IPS DF 19.7 (cell line): ENCODE data around the gene BUD31.

Source experiments
- DNase-seq: peaks from one replicate; pipeline ENCODE4 v3.0.0-alpha.2; 2013; ENCODE audit warnings: low read depth, low spot score

BUD31 gene

GRCh38 chr7:99398891-99399445 is 9.8 kb upstream of the BUD31 start:
- no peak for DNase-seq

GRCh38 chr7:99399597-99399996 is 9.2 kb upstream of the BUD31 start:
- no peak for DNase-seq

GRCh38 chr7:99402854-99403253 is 5.9 kb upstream of the BUD31 start:
- no peak for DNase-seq

- no peak for DNase-seq
These were observed 5.0 kb upstream of the BUD31 start for GRCh38 chr7:99403764-99404163.

GRCh38 chr7:99404235-99404976 is 4.4 kb upstream of the BUD31 start:
- no peak for DNase-seq

GRCh38 chr7:99404977-99405320 is 3.8 kb upstream of the BUD31 start:
- DNase-seq = no peak

- DNase-seq = no peak
These were observed 2.2 kb upstream of the BUD31 start for GRCh38 chr7:99406557-99406956.

GRCh38 chr7:99407872-99408378 is 844 bp upstream of the BUD31 start:
- no peak for DNase-seq

- DNase-seq = no peak
These were observed 413 bp downstream of the BUD31 start for GRCh38 chr7:99409192-99409572.

- DNase-seq = no peak
These were observed 1.0 kb downstream of the BUD31 start for GRCh38 chr7:99409806-99410205.

- DNase-seq = no peak
These were observed 1.9 kb downstream of the BUD31 start for GRCh38 chr7:99410635-99411034.

GRCh38 chr7:99415513-99416127 is 6.9 kb downstream of the BUD31 start:
- DNase-seq = peak; percentile 35

- no peak for DNase-seq
These were observed 9.5 kb downstream of the BUD31 start for GRCh38 chr7:99418260-99418659.

GRCh38 chr7:99419323-99420021 is 10.7 kb downstream of the BUD31 start:
- no peak for DNase-seq

- no peak for DNase-seq
These were observed 11.4 kb downstream of the BUD31 start for GRCh38 chr7:99420213-99420612.

- no peak for DNase-seq
These were observed 12.2 kb downstream of the BUD31 start for GRCh38 chr7:99420986-99421385.

- DNase-seq = no peak
These were observed 13.4 kb downstream of the BUD31 start for GRCh38 chr7:99422186-99422585.

GRCh38 chr7:99422625-99423024 is 13.9 kb downstream of the BUD31 start:
- DNase-seq = no peak

GRCh38 chr7:99424932-99425730 is 16.4 kb downstream of the BUD31 start:
- DNase-seq = no peak

GRCh38 chr7:99428972-99429566 is 20.3 kb downstream of the BUD31 start:
- DNase-seq = no peak

GRCh38 chr7:99429756-99430155 is 21.0 kb downstream of the BUD31 start:
- no peak for DNase-seq
